Upper lobe of left lung (tissue), 6 donors: ENCODE data around the gene LBR. TPM values are rescaled to one million over a fixed set of nuclear protein-coding genes. Genes with fewer than 3 reads are reported as not detected.

Experiments
- ATAC-seq, 2 donors: fragments of 200-7000 bp; cut with Tn5 transposase; one replicate each; pipeline ENCODE4 v1.9.1; 2022; ENCODE audit warnings: mild to moderate bottlenecking in 2 of 2, moderate library complexity in 2 of 2; ENCODE audit not compliant: low FRiP score in 2 of 2
- DNase-seq, 2 donors: peaks; one replicate each; pipeline ENCODE4 v3.0.0-alpha.2; 2019 to 2020
- H3K27ac ChIP-seq, 4 donors: fragments of 200-600 bp; sonication (generic); one replicate each; pipeline ENCODE4 v1.5.1; 2016 to 2019
- H3K27me3 ChIP-seq, 4 donors: fragments of 200-600 bp; sonication (generic); one replicate each; pipeline ENCODE4 v1.5.1; 2017 to 2019
- H3K36me3 ChIP-seq, 4 donors: fragments of 200-600 bp; sonication (generic); one replicate each; pipeline ENCODE4 v1.5.1; 2016 to 2019
- H3K4me1 ChIP-seq, 4 donors: fragments of 200-600 bp; sonication (generic); one replicate each; pipeline ENCODE4 v1.5.1; 2018 to 2019
- H3K4me3 ChIP-seq, 4 donors: fragments of 200-600 bp; sonication (generic); one replicate each; pipeline ENCODE4 v1.5.1; 2017 to 2019; ENCODE audit warnings: mild to moderate bottlenecking in 2 of 4, moderate library complexity in 1 of 4
- H3K9me3 ChIP-seq, 4 donors: fragments of 200-600 bp; sonication (generic); one replicate each; pipeline ENCODE4 v1.5.1; 2018 to 2019
- CTCF ChIP-seq, 6 experiments: fragments of 450-650 bp in 4 of 6; fragments of 200-600 bp in 2 of 6; sonication (generic) in 2 of 6; IDR thresholded peaks; one replicate each; pipeline ENCODE4 v1.5.1; 2016 to 2019; ENCODE audit warnings: antibody characterized with exemption in 6 of 6
- EP300 ChIP-seq, 4 donors: sonication (generic); formaldehyde crosslinking; IDR thresholded peaks; one replicate each; pipeline ENCODE4 v1.5.1; 2017; ENCODE audit warnings: antibody characterized with exemption in 4 of 4, control low read depth in 2 of 4
- POLR2A ChIP-seq, 4 donors: fragments of 450-650 bp; IDR thresholded peaks; one replicate each; pipeline ENCODE4 v1.5.1; 2016 to 2017; ENCODE audit warnings: antibody characterized with exemption in 4 of 4, mild to moderate bottlenecking in 2 of 4
- POLR2AphosphoS5 ChIP-seq, 2 donors: sonication (generic); formaldehyde crosslinking; IDR thresholded peaks; one replicate each; pipeline ENCODE4 v1.5.1; 2017; ENCODE audit warnings: antibody characterized with exemption in 2 of 2
- WGBS, 2 donors: methylation state at CpG; one replicate each; pipeline ENCODE4 v1.1.5; 2017 to 2018; 5-methylcytosine and 5-hydroxymethylcytosine counted together
- total RNA-seq, 6 donors: library from RNA; depleted of rRNA in 4 of 6; stranded (reverse); fragments of >200 nt in 4 of 6; gene quantifications; one replicate each; pipeline versions ENCODE4 v1.1.0 to v1.2.1, GENCODE V29; 2016 to 2021
- donor health status: DM: no; HTN: no; CAD: no; lungs with moderate emphysema.
- donor health status: DM: no; HTN: yes; CAD: no; lungs with severe emphysema.

LBR gene
- total RNA-seq, 6 donors from 2014 or later: 32.8 to 50.3 (median 40.1) TPM

DNA sequence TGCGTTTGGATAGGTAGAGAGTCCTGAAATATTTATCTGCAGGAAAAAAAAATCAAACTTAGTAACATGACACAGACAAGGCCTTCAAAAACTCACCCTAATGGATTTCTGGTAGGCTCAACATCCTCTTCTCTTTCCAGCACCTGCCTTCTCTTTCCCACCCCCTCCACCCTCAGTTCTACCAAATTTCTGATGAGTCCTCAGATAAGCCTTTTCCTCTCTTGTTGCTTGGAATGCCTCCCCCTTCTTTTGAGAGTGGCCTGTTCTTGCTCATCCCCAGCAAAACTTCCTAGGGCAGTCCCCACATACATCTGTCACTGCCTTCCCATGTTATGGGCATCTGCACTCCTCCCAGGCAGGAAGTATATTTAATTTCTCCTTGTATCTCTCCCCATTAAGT lies 7.6 kb upstream of the LBR start:
- no peak overlapping the region for H3K4me3 ChIP-seq
- 94 to 97% methylated on average over 1 of the region's 1 CpG for WGBS, 2 donors
- no peak for ATAC-seq
- H3K4me1 ChIP-seq: peaks cover 0 to 4% (median 0%) of the 10 kb centered on the region in 4 donors
- DNase-seq: no peak
- no peak overlapping the region for H3K27ac ChIP-seq
- no peaks in the 10 kb centered on the region for H3K36me3 ChIP-seq
- H3K9me3 ChIP-seq: no peaks in the 10 kb centered on the region
- TF ChIP-seq POLR2AphosphoS5 (IDR thresholded peaks at IDR 0.05) (no peak), CTCF (IDR thresholded peaks at IDR 0.05) (no peak), POLR2A (IDR thresholded peaks at IDR 0.05) (no peak), EP300 (IDR thresholded peaks at IDR 0.05) (no peak)
- no peaks in the 10 kb centered on the region for H3K27me3 ChIP-seq

DNA sequence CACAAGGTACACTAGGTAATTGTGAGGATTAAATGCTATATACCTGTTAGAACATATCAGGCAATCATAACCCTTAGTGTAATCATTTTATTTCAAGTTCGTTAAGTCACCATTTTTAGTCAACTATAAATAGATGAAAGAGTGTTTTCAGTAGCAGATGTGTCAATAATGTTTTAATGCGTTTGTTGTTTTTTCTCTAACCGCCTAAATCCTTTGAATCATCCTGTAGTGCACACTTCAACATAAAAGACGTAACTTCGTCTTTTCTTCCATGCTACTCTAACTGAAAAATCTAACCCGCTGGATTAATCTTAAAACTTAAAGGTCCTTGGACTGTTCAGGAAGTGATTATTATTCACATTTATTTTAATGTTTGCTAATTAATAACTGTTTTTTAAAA lies 7.2 kb upstream of the LBR start:
- Histone ChIP-seq H3K9me3 (no peaks in the 10 kb centered on the region), H3K27me3 (no peaks in the 10 kb centered on the region), H3K36me3 (no peaks in the 10 kb centered on the region), H3K27ac (no peak overlapping the region), H3K4me1 (peaks cover 0 to 4% (median 0%) of the 10 kb centered on the region in 4 donors), H3K4me3 (no peak overlapping the region)
- no peak for DNase-seq
- ATAC-seq: no peak
- 77 to 79% methylated on average over 6 of the region's 6 CpGs for whole genome bisulfite sequencing, 2 donors
- TF ChIP-seq CTCF (IDR thresholded peaks at IDR 0.05) (no peak), POLR2AphosphoS5 (IDR thresholded peaks at IDR 0.05) (no peak), POLR2A (IDR thresholded peaks at IDR 0.05) (no peak), EP300 (IDR thresholded peaks at IDR 0.05) (no peak)

DNA sequence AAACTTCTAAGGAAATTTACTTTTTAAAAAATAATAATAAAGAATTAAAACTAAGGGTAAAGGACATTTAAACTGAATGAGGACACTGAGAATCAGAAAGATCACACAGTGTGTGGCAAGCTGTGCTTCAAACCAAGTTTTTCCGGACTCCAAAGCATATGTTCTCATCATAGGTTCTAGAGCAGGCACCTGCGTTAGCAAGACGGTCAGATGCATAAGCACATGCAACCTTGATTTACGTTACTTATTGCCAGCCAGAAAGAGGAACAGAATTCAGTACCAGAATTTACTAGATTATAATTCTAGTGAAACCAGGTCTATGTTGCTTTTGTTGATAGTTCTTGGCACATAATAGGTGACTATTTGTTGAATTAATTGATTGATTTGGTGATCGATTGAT lies 6.2 kb upstream of the LBR start:
- no peak for TF ChIP-seq POLR2A (IDR thresholded peaks at IDR 0.05)
- TF ChIP-seq POLR2AphosphoS5 (IDR thresholded peaks at IDR 0.05): no peak
- no peak for TF ChIP-seq CTCF (IDR thresholded peaks at IDR 0.05)
- TF ChIP-seq EP300 (IDR thresholded peaks at IDR 0.05): no peak
- no peak overlapping the region for H3K27ac ChIP-seq
- no peak overlapping the region for H3K4me3 ChIP-seq
- ATAC-seq (no peak), DNase-seq (no peak)
- no peaks in the 10 kb centered on the region for H3K27me3 ChIP-seq
- WGBS, 2 donors: 78 to 89% methylated on average over 5 of the region's 5 CpGs
- no peaks in the 10 kb centered on the region for H3K36me3 ChIP-seq
- H3K4me1 ChIP-seq: peaks cover 0 to 6% (median 2%) of the 10 kb centered on the region in 4 donors
- no peaks in the 10 kb centered on the region for H3K9me3 ChIP-seq

- H3K27me3 ChIP-seq: no peaks in the 10 kb centered on the region
- no peaks in the 10 kb centered on the region for H3K9me3 ChIP-seq
- TF ChIP-seq POLR2AphosphoS5 (IDR thresholded peaks at IDR 0.05) (no peak), POLR2A (IDR thresholded peaks at IDR 0.05) (no peak), CTCF (IDR thresholded peaks at IDR 0.05) (no peak), EP300 (IDR thresholded peaks at IDR 0.05) (no peak)
- no peaks in the 10 kb centered on the region for H3K36me3 ChIP-seq
- no peak overlapping the region for H3K27ac ChIP-seq
- 95 to 97% methylated on average over 11 to 35 of the region's 36 CpGs for WGBS, 2 donors
- no peak overlapping the region for H3K4me3 ChIP-seq
- ATAC-seq (no peak), DNase-seq (peak in 1 of 2 donors; percentile 73)
- H3K4me1 ChIP-seq: peaks cover 3 to 14% (median 7%) of the 10 kb centered on the region in 4 donors
These were observed 3.4 kb upstream of the LBR start for GRCh38 chr1:225431081-225431863.

DNA sequence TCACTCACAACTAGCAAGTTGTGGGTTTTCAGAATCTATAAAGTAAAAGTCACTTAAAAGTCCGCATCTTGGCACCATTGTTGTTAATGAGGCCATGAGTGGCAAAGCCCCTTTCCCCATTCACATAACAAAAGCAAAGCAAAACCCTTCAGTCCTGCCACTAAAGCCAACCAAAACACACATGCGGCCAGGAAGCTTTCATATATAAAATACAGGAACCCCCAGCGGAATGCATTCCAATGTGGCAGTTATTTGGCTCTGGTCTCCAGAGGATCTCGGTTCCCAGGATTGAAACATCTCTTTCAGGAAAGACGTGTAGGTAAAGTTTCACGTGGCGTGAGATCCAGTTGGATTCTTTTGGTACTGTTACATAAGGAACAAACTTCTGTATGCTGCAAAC lies 2.5 kb upstream of the LBR start:
- peaks cover 11 to 24% (median 16%) of the 10 kb centered on the region in 4 donors for H3K4me1 ChIP-seq
- no peak overlapping the region for H3K27ac ChIP-seq
- 78 to 90% methylated on average over 7 of the region's 7 CpGs for WGBS, 2 donors
- no peak overlapping the region for H3K4me3 ChIP-seq
- H3K36me3 ChIP-seq: no peaks in the 10 kb centered on the region
- no peaks in the 10 kb centered on the region for H3K9me3 ChIP-seq
- DNase-seq (no peak), ATAC-seq (no peak)
- no peaks in the 10 kb centered on the region for H3K27me3 ChIP-seq
- no peak for TF ChIP-seq POLR2AphosphoS5 (IDR thresholded peaks at IDR 0.05)
- no peak for TF ChIP-seq CTCF (IDR thresholded peaks at IDR 0.05)
- no peak for TF ChIP-seq POLR2A (IDR thresholded peaks at IDR 0.05)
- no peak for TF ChIP-seq EP300 (IDR thresholded peaks at IDR 0.05)
